LNCaP clone FGC (cell line): ENCODE measurements around the gene ODAD2.

Source experiments
- DNase-seq: peaks from one replicate; pipeline ENCODE4 v3.0.0-alpha.2; 2011; ENCODE audit warnings: low read depth
- H3K4me3 ChIP-seq: 2 replicates; pipeline ENCODE4 v1.5.1; 2011; ENCODE audit warnings: mild to moderate bottlenecking, low read depth, low read length, control low read depth
- CTCF ChIP-seq: IDR thresholded peaks from 2 replicates; pipeline ENCODE4 v1.5.1; 2012; ENCODE audit warnings: mild to moderate bottlenecking; ENCODE audit not compliant: control insufficient read depth, insufficient read depth; ENCODE audit errors: extremely low read depth

ODAD2 gene

GRCh38 chr10:27804136-27804535 is 194.7 kb downstream of the ODAD2 start:
- no peak for DNase-seq
- no peak for TF ChIP-seq CTCF
- no peak overlapping the region for H3K4me3 ChIP-seq

GRCh38 chr10:27801171-27801785 is 197.6 kb downstream of the ODAD2 start:
- no peak for DNase-seq
- TF ChIP-seq CTCF, result no peak
- H3K4me3 ChIP-seq, result no peak overlapping the region

GRCh38 chr10:27799046-27799445 is 199.8 kb downstream of the ODAD2 start:
- no peak overlapping the region for H3K4me3 ChIP-seq
- no peak for DNase-seq
- no peak for TF ChIP-seq CTCF

- no peak overlapping the region for H3K4me3 ChIP-seq
- DNase-seq, result no peak
- peak; percentile 43 for TF ChIP-seq CTCF
These were observed 204.7 kb downstream of the ODAD2 start for GRCh38 chr10:27794157-27794556.

- H3K4me3 ChIP-seq, result no peak overlapping the region
- no peak for DNase-seq
- TF ChIP-seq CTCF, result no peak
These were observed 206.7 kb downstream of the ODAD2 start for GRCh38 chr10:27792216-27792615.

GRCh38 chr10:27784272-27784671 is 214.6 kb downstream of the ODAD2 start:
- H3K4me3 ChIP-seq, result no peak overlapping the region
- no peak for DNase-seq
- no peak for TF ChIP-seq CTCF

- DNase-seq, result no peak
- no peak overlapping the region for H3K4me3 ChIP-seq
- 0 out of 2 replicates have a peak, but pooled peaks have one; percentile 5 for TF ChIP-seq CTCF
These were observed 215.2 kb downstream of the ODAD2 start for GRCh38 chr10:27783660-27784059.
